SK-N-SH treated with all-trans-retinoic acid at 6 μM for 48 hours (cell line): Measurements from ENCODE around the gene ZFYVE28.

Experiments
- ATAC-seq: fragments of 200-7000 bp; cut with Tn5 transposase; 3 replicates; pipeline ENCODE4 v1.9.1; 2020; ENCODE audit warnings: mild to moderate bottlenecking, moderate library complexity
- ARNTL ChIP-seq: fragments of 450-650 bp; formaldehyde crosslinking; IDR thresholded peaks from 2 replicates; pipeline ENCODE4 v1.5.0; 2020; ENCODE audit warnings: low read depth, mild to moderate bottlenecking, moderate library complexity, borderline replicate concordance
- BACH2 ChIP-seq: fragments of 250-450 bp; sonication (Bioruptor Pico); IDR thresholded peaks from 2 replicates; pipeline ENCODE4 v1.9.0; 2021; ENCODE audit warnings: mild to moderate bottlenecking, borderline replicate concordance
- CSDC2 ChIP-seq: fragments of 250-450 bp; sonication (Bioruptor Pico); IDR thresholded peaks from 2 replicates; pipeline ENCODE4 v1.5.0; 2020; ENCODE audit warnings: mild to moderate bottlenecking, moderate library complexity
- ESRRG ChIP-seq: fragments of 250-450 bp; sonication (Bioruptor Pico); IDR thresholded peaks from 2 replicates; pipeline ENCODE4 v1.6.1; 2021; ENCODE audit warnings: mild to moderate bottlenecking
- GLIS3 ChIP-seq: fragments of 250-450 bp; sonication (Bioruptor Pico); IDR thresholded peaks from 2 replicates; pipeline ENCODE4 v1.5.0; 2020; ENCODE audit warnings: mild to moderate bottlenecking, moderate library complexity
- ISL1 ChIP-seq: fragments of 250-450 bp; sonication (Bioruptor Pico); IDR thresholded peaks from 2 replicates; pipeline ENCODE4 v2.1.2; 2022; ENCODE audit warnings: mild to moderate bottlenecking, moderate library complexity
- OSR1 ChIP-seq: fragments of 250-450 bp; sonication (Bioruptor Pico); IDR thresholded peaks from 2 replicates; pipeline ENCODE4 v1.8.0; 2022; ENCODE audit warnings: moderate library complexity, mild to moderate bottlenecking, inconsistent platforms
- POU6F1 ChIP-seq: fragments of 250-450 bp; sonication (Bioruptor Pico); IDR thresholded peaks from 2 replicates; pipeline ENCODE4 v1.8.0; 2021; ENCODE audit warnings: low read depth, mild to moderate bottlenecking, moderate library complexity, borderline replicate concordance
- PPARA ChIP-seq: fragments of 250-450 bp; sonication (Bioruptor Pico); IDR thresholded peaks from 2 replicates; pipeline ENCODE4 v1.5.0; 2020; ENCODE audit warnings: mild to moderate bottlenecking, borderline replicate concordance
- RARB ChIP-seq: fragments of 250-450 bp; sonication (Bioruptor Pico); IDR thresholded peaks from 2 replicates; pipeline ENCODE4 v1.8.0; 2021; ENCODE audit warnings: mild to moderate bottlenecking, moderate library complexity
- SNAI2 ChIP-seq: fragments of 250-450 bp; sonication (Bioruptor Pico); IDR thresholded peaks from 2 replicates; pipeline ENCODE4 v1.5.0; 2020; ENCODE audit warnings: mild to moderate bottlenecking, moderate library complexity
- TCF4 ChIP-seq: fragments of 250-450 bp; sonication (Bioruptor Pico); IDR thresholded peaks from 2 replicates; pipeline ENCODE4 v1.8.0; 2021; ENCODE audit warnings: mild to moderate bottlenecking, moderate library complexity, borderline replicate concordance
- TOX ChIP-seq: fragments of 250-450 bp; sonication (Bioruptor Pico); IDR thresholded peaks from 2 replicates; pipeline ENCODE4 v1.8.0; 2021; ENCODE audit warnings: mild to moderate bottlenecking, moderate library complexity, borderline replicate concordance
- TSHZ2 ChIP-seq: fragments of 250-450 bp; sonication (Bioruptor Pico); IDR thresholded peaks from 2 replicates; pipeline ENCODE4 v1.5.0; 2020; ENCODE audit warnings: mild to moderate bottlenecking, moderate library complexity
- ZC3H10 ChIP-seq: fragments of 250-450 bp; sonication (Bioruptor Pico); IDR thresholded peaks from 2 replicates; pipeline ENCODE4 v1.5.1; 2021; ENCODE audit warnings: mild to moderate bottlenecking, moderate library complexity
- ZFP30 ChIP-seq: fragments of 450-650 bp; formaldehyde crosslinking; IDR thresholded peaks from 2 replicates; pipeline ENCODE4 v1.5.0; 2022; ENCODE audit warnings: mild to moderate bottlenecking, moderate library complexity
- ZNF565 ChIP-seq: fragments of 450-650 bp; formaldehyde crosslinking; conservative IDR thresholded peaks from 2 replicates; pipeline ENCODE4 v1.5.0; 2020; ENCODE audit warnings: low read depth, mild to moderate bottlenecking, moderate library complexity
- ZNF70 ChIP-seq: fragments of 450-650 bp; formaldehyde crosslinking; IDR thresholded peaks from 2 replicates; pipeline ENCODE4 v1.5.0; 2020; ENCODE audit warnings: mild to moderate bottlenecking, moderate library complexity
- ZNF8 ChIP-seq: fragments of 450-650 bp; formaldehyde crosslinking; IDR thresholded peaks from 2 replicates; pipeline ENCODE4 v1.5.0; 2020; ENCODE audit warnings: mild to moderate bottlenecking, moderate library complexity
- TF ChIP-seq, protein P1 (sequence below): fragments of 250-450 bp; sonication (Bioruptor Pico); IDR thresholded peaks from 2 replicates; pipeline ENCODE4 v1.5.1; 2021; ENCODE audit warnings: mild to moderate bottlenecking, moderate library complexity
- TF ChIP-seq, protein P2 (sequence below): fragments of 250-450 bp; sonication (Bioruptor Pico); IDR thresholded peaks from 2 replicates; pipeline ENCODE4 v1.8.0; 2020; ENCODE audit warnings: mild to moderate bottlenecking, moderate library complexity, borderline replicate concordance
- TF ChIP-seq, protein P3 (sequence below): fragments of 250-450 bp; sonication (Bioruptor Pico); IDR thresholded peaks from 2 replicates; pipeline ENCODE4 v1.5.1; 2020; ENCODE audit warnings: low read depth, mild to moderate bottlenecking, moderate library complexity

The ZFYVE28 gene

DNA sequence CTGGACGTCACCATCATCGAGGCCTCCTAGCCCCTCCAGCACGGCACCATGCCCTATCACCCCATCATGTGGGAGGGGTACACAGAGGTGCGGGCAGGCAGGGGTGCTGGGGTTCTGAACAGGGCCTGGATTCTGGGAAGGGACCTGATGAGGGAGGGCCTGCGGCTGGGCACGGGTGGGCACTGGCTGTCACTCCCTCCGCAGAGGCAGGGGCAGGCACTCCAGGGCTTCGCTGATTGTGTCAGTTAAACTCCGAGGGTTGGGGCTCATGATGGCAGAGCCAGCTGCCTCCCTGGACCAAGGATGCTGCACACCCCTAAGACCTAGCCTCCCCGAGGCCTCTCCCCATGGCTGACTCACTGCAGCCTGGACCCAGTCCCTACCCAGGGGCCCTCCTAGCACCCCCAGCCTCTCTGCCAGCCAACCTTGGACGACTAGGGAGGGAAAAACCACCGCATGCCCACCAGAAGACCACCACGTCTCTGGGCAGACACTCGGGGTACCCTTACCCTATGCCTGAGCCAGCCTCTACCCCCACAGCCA lies 45.9 kb downstream of the ZFYVE28 start:
- TF ChIP-seq CSDC2 (CRISPR knock-in tag) = no peak
- no peak for TF ChIP-seq ESRRG
- no peak for TF ChIP-seq PPARA (CRISPR knock-in tag)
- no peak for TF ChIP-seq ISL1 (CRISPR knock-in tag)
- no peak for TF ChIP-seq TSHZ2 (CRISPR knock-in tag)
- no peak for TF ChIP-seq TCF4
- TF ChIP-seq, protein P1, sequence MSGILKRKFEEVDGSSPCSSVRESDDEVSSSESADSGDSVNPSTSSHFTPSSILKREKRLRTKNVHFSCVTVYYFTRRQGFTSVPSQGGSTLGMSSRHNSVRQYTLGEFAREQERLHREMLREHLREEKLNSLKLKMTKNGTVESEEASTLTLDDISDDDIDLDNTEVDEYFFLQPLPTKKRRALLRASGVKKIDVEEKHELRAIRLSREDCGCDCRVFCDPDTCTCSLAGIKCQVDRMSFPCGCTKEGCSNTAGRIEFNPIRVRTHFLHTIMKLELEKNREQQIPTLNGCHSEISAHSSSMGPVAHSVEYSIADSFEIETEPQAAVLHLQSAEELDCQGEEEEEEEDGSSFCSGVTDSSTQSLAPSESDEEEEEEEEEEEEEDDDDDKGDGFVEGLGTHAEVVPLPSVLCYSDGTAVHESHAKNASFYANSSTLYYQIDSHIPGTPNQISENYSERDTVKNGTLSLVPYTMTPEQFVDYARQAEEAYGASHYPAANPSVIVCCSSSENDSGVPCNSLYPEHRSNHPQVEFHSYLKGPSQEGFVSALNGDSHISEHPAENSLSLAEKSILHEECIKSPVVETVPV (CRISPR knock-in tag) = no peak
- no peak for TF ChIP-seq ZFP30 (CRISPR knock-in tag)
- TF ChIP-seq ZNF8 (CRISPR knock-in tag) = no peak
- no peak for TF ChIP-seq GLIS3 (CRISPR knock-in tag)
- TF ChIP-seq, protein P2, sequence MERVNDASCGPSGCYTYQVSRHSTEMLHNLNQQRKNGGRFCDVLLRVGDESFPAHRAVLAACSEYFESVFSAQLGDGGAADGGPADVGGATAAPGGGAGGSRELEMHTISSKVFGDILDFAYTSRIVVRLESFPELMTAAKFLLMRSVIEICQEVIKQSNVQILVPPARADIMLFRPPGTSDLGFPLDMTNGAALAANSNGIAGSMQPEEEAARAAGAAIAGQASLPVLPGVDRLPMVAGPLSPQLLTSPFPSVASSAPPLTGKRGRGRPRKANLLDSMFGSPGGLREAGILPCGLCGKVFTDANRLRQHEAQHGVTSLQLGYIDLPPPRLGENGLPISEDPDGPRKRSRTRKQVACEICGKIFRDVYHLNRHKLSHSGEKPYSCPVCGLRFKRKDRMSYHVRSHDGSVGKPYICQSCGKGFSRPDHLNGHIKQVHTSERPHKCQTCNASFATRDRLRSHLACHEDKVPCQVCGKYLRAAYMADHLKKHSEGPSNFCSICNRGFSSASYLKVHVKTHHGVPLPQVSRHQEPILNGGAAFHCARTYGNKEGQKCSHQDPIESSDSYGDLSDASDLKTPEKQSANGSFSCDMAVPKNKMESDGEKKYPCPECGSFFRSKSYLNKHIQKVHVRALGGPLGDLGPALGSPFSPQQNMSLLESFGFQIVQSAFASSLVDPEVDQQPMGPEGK (CRISPR knock-in tag) = no peak
- no peak for TF ChIP-seq ZNF70 (CRISPR knock-in tag)
- TF ChIP-seq OSR1 = no peak
- TF ChIP-seq ARNTL = no peak
- TF ChIP-seq ZNF565 (CRISPR knock-in tag) = no peak
- TF ChIP-seq SNAI2 (CRISPR knock-in tag) = no peak
- no peak for TF ChIP-seq RARB (CRISPR knock-in tag)
- no peak for ATAC-seq

DNA sequence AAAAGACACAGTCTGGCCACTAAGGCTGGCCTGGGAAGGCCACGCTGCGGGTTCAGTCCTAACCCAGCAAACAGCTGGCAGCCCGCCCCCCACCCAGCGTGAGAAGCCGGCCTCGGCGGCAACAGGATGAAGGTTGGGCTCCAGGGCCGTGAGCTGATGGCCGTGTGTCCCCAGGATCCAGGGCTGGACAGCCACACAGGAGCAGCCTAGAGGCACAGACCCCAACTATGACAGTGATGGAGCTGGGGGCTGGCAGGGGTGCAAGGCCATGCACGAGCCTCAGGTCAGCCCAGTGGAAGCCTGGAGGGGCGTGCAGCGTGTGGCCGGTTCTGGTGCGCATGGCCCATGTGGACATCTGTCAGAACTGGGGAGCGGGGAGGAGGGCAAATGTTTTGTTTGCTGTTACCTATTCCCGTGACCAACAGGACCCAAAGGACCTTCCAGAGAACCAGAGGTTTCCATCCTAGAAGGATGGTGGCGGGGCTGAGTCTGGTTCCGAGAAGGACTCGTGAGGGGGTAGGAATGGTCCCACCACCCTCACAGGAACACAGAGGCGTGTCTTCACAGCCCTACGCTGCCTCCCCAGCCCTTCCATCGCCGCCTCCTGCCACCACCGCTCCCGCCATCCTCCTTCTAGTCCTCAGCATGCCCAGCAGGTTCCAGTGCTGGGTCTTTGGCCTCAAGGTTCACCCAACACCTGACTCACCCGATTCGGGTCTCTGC lies 46.5 kb downstream of the ZFYVE28 start:
- no peak for ATAC-seq
- TF ChIP-seq CSDC2 (CRISPR knock-in tag) = no peak
- TF ChIP-seq TSHZ2 (CRISPR knock-in tag) = no peak
- TF ChIP-seq, protein P1 (CRISPR knock-in tag) = no peak
- TF ChIP-seq, protein P2 (CRISPR knock-in tag) = no peak
- no peak for TF ChIP-seq ZC3H10 (CRISPR knock-in tag)
- TF ChIP-seq ZNF70 (CRISPR knock-in tag) = no peak
- TF ChIP-seq OSR1 = no peak
- no peak for TF ChIP-seq ISL1 (CRISPR knock-in tag)
- TF ChIP-seq, protein P3, sequence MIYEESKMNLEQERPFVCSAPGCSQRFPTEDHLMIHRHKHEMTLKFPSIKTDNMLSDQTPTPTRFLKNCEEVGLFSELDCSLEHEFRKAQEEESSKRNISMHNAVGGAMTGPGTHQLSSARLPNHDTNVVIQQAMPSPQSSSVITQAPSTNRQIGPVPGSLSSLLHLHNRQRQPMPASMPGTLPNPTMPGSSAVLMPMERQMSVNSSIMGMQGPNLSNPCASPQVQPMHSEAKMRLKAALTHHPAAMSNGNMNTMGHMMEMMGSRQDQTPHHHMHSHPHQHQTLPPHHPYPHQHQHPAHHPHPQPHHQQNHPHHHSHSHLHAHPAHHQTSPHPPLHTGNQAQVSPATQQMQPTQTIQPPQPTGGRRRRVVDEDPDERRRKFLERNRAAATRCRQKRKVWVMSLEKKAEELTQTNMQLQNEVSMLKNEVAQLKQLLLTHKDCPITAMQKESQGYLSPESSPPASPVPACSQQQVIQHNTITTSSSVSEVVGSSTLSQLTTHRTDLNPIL (CRISPR knock-in tag) = no peak
- no peak for TF ChIP-seq PPARA (CRISPR knock-in tag)
- no peak for TF ChIP-seq BACH2 (CRISPR knock-in tag)
- no peak for TF ChIP-seq POU6F1 (CRISPR knock-in tag)
- TF ChIP-seq RARB (CRISPR knock-in tag) = no peak
- TF ChIP-seq SNAI2 (CRISPR knock-in tag) = no peak
- no peak for TF ChIP-seq ARNTL
- no peak for TF ChIP-seq TOX
